ENCODE measurements around the gene C1orf115.
"Not testable (repeated sequence)": the region's sequence is repeated elsewhere in the genome, so short reads cannot be mapped to it uniquely, and the experiment has no call there.

C1orf115 gene

GRCh38 chr1:220695426-220695825, 5.3 kb downstream of the C1orf115 start:
- FAIRE-seq = no peak

DNA sequence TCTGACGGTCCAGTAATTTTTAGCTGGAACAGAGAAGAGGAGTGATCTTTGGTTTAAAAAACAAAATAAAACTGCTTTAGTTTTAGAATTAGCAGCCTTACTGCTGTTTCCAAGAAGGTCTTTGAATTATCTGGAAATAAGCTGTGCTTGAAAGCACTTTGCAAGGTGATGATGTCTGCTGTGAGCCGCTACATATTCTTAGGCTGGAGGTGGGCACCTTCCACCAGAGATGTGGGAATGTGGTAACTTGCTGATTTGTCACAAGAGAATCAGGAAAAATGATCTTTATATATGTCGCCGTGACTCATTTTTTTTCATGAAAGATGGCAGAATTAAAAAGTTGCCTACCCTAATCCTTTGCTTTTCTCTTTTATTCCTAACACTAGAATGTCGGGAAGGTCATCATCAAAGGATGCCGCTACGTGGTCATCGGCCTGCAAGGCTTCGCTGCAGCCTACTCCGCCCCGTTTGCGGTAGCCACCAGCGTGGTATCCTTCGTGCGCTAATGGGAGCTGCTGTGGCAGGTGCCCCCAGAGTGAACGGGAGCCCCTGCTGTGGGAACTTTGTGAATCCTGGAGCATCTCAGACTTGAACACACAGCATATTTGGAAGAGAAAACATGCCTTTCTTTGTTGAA, 6.2 kb downstream of the C1orf115 start:
- FAIRE-seq = no peak

- no peak for FAIRE-seq
These were observed 6.7 kb downstream of the C1orf115 start for GRCh38 chr1:220696863-220697231.

- no peak for FAIRE-seq
These were observed 7.2 kb downstream of the C1orf115 start for GRCh38 chr1:220697326-220697725.

- no peak for FAIRE-seq
These were observed 8.4 kb downstream of the C1orf115 start for GRCh38 chr1:220698607-220699016.

DNA sequence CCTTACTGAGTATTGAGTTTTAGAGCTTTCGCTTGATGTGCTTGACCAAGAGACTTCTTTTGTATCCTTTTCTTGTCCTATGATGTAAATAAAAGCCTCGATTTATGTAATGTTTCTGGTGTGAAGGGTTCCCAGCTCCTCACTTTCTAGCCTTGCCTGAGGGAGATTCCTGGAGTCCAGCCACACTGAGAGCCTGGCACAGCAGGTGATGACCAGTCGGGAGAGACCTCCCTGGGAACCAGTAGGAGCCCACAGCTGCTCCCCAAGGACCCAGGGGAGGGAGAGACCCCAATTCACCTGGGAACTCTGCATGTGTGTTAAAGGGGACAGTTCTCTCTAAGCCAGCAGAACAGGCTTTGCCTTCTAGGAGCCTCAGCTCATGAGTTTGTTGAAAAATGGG, 8.9 kb downstream of the C1orf115 start:
- FAIRE-seq = no peak

- FAIRE-seq = no peak
These were observed 10.5 kb downstream of the C1orf115 start for GRCh38 chr1:220700556-220701179.

GRCh38 chr1:220701974-220702373, 11.8 kb downstream of the C1orf115 start:
- FAIRE-seq = no peak

- no peak for FAIRE-seq
These were observed 12.6 kb downstream of the C1orf115 start for GRCh38 chr1:220702733-220703270.

DNA sequence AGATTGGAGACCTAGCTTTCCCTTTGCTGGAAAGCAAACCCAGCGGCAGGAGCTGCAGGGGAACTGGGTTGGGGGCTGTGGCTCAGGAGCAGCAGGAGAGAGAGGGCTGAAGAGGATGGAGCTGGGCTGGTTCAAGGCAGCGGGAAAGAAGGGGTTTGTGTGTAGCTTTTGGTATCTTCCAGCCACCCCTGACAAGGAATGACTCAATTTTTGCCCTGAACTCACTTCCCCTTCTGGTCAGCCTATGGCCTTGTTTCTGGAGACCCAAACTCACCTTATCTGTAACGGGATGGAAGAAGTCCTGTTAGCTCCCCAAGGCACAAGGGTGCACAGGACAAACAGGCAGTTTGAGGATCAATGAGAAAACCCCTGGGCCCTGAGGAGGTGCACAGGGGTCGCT, 13.1 kb downstream of the C1orf115 start:
- FAIRE-seq = no peak

DNA sequence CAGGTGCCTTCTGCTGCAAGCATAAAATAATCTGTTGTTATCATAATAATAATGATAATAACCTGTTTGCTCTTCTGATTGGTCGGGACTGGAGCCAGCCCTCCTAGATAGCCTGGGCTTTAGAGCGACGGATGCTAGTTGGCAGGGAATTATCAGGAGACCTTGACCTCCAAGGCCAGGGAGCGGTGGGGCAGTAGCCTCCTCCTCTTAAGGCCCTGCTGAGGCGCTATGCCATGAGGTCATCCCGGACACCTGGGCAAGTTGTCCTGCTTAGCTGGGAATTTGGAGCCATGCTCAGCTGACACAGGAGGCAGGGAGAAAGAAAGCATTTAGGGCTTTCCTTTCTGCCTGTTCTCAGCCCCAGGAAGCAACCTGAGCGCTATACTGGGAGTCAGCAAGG, 15.6 kb downstream of the C1orf115 start:
- FAIRE-seq = no peak

DNA sequence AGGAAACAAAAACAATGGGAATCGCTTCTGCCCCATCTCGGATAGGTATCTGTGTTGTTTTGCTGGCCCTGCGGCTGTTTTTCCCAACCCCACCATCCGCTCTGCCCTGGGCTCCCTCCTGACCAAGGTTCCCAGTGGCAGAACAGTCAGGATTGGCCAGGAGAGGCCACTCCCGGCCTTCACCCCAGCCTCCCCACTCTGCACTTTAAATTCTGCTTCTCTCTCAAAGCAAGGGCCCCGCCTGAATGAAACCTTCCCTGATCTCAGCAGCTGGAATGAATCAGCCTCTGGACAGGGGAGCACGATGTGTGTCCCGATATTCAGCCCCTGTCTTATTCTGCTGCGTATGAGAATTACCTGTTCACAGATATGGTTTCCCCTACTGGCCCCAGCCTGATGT, 16.3 kb downstream of the C1orf115 start:
- FAIRE-seq = no peak

DNA sequence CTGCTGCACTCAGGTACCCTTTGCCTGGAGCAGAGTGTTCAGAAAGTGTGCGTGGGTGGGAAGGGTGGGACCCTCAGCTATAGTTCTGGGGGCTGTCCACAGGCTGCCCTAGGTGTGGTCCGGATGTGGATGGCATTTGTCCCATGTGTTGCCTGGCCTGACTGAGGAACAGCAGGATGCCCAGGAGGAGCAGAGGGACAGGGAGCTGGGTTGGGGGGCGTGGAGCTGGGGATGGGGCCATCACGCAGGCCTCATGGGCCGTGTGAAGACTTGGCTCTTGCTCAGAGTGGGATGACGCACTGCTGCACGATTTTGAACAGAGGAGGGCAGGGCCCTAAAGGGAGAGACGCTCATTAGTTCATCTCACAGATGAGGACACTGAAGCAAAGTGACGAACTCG, 17.0 kb downstream of the C1orf115 start:
- no peak for FAIRE-seq

DNA sequence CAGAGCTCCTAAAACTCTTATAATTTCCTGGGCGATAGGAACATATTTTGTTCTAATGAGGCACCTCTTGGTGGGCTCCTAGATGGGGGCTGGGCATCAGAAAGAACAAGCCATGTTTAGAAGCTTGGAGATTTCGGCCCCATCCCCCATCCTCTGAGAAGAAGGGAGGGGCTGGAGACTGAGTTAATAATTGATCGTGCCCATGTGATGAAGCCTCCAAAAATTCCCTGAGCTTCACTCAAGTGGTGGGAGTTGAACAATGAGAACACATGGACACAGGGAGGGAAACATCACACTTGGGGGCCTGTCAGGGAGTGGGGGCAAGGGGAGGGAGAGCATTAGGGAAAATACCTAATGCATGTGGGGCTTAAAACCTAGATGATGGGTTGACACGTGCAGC, 18.1 kb downstream of the C1orf115 start:
- FAIRE-seq = no peak

DNA sequence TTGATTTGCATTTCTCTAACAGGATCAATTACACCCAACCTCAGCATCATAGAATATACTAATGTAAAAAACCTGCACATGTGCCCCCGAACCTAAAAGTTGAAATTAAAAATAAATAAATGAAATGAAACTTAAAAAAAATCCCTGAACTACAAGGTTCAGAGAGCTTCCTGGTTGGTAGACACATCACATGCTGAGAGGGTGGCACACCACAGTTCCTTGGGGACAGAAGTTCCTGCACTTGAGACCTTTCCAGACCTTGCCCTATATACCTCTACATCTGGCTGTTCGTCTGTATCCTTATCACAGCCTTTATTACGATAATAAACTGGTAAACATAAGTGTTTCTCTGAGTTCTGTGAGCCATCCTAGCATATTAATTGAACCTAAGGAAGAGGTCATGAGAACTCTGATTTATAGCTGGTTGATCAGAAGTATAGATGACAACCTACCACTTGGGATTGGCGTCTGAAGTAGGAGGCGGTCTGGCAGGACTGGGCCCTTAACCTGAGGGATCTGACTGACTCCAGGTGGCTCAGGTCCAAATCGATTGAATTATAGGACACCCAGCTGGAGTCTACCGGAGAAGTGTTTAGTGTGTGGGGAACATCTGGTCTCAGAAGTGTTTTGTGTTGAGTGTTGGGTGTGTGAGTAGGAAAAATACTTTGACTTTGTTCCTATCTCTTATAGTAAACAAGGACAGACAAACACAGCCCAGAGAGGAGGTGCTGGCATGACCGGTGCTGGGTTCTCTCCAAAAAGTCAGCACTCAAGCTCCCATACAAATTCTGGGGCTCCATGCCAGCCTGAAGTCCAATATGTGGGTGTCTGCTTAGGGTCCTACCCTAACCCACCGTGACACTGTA, 19.0 kb downstream of the C1orf115 start:
- FAIRE-seq = no peak

DNA sequence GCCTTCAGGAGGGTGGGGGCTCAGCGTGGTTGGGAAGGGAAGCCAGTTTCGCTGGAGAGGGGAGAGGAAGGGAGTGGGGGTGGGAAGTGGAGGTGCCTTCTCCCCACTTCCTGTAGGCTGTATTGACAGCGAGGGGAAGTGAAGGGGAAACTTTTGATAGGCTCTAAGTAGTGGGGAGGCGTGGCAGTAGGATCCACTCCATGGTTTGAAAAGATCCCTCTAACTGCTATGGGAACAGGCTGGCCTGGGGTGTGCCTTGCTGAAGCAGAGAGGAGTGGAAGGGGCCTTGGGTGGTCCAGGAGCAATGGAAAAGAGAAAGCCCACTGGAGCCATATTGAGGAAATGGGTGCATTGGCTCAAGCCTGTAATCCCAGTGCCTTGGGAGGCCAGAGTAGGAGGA, 20.2 kb downstream of the C1orf115 start:
- FAIRE-seq = no peak

- no peak for FAIRE-seq
These were observed 21.1 kb downstream of the C1orf115 start for GRCh38 chr1:220711056-220711809.

DNA sequence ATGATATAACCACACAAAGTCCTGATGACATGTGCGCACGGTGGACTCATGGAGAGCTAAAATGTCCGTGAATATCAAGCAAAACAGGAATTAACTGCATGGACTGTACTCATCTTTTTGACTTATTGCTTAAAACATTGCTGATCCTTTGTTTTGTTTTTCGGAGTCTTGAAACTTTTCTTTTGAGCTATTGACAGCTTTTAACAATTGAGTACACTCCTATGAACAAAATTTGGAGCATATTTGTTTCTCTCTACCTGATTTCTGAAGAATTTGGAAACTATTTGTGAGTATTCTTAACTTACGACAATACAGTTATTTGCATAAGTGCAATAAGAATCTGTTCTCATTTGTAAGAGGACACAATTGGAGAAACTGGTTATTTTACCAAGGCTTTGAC, 25.8 kb downstream of the C1orf115 start:
- not testable (repeated sequence) for FAIRE-seq

- FAIRE-seq = no peak
These were observed 27.9 kb downstream of the C1orf115 start for GRCh38 chr1:220717800-220718640.

DNA sequence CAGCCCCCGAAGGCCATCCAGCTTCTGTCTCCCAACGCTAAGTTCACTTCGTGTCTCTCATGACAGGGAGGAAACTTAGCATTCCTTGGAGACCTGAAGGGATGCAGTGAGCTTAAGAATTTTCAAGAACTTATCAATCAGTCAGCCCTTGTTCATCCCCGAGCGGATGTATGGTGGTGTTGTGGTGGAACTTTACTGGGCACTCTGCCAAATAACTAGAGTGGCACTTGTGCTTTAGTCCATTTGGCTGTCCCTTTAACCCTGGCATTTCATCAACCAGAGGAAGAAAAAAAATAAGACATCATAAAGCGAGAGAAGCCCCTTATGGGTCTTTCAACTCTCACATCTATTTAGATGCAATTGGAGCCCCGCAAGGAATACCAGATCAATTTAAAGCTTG, 31.1 kb downstream of the C1orf115 start:
- not testable (repeated sequence) for FAIRE-seq

- FAIRE-seq = no peak
These were observed 36.5 kb downstream of the C1orf115 start for GRCh38 chr1:220726634-220727033.

DNA sequence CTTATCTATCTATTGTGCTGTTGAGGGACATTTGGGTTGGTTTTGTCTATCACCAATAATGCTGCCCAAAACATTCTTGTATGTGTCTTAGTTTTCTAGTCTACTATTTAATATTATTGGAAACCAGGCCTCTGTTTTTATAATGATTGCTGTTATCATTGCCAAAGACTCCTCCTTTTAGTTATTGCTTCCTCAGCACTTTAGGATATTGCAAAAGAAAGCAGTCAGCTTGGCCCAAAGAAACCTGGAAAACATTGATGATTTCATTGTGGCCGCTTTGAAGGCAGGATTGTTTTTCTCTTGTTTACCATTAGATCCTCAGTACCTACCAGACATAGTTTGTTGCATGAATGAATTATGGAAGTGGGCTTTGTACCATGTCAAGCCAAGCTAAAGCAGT, 37.4 kb downstream of the C1orf115 start:
- no peak for FAIRE-seq
